Left cardiac atrium (tissue), 4 donors: ENCODE measurements around the gene RAD51B. TPM values are rescaled to one million over a fixed set of nuclear protein-coding genes. Genes with fewer than 3 reads are reported as not detected.
"Not testable (repeated sequence)": the region's sequence is repeated elsewhere in the genome, so short reads cannot be mapped to it uniquely, and the experiment has no call there.

ENCODE experiments used
- ATAC-seq, 2 donors: fragments of 200-7000 bp; cut with Tn5 transposase; one replicate each; pipeline ENCODE4 v1.9.1; 2020; ENCODE audit warnings: mild to moderate bottlenecking in 2 of 2, moderate library complexity in 2 of 2
- DNase-seq: peaks from one replicate; pipeline ENCODE4 v3.0.0-alpha.2; 2020
- intact Hi-C, 2 donors: fragments of 100-400 bp; cut with DNase I; formaldehyde crosslinking; loops; one replicate each; pipeline versions ENCODE4 v1.14.1 to v1.15.1; 2022 to 2023
- total RNA-seq, 2 donors: library from RNA; stranded (reverse); fragmentation: NEBNext Ultra II Directional; extraction: Animal tissue kit (Norgen Biotek cat#: 25700); gene quantifications; one replicate each; pipeline ENCODE4 v1.2.1, GENCODE V29; 2021
- donor health status: DM: no; HTN: yes; CAD: no.
- donor health status: DM: no; HTN: yes; CAD: no; lungs with severe emphysema.
- donor health status: DM: yes; HTN: yes; CAD: no.
- donor health status: Dilated cardiomyopathy.

The RAD51B gene
- total RNA-seq, 2 donors from 2014 or later = 4.4 to 6.6 TPM

DNA sequence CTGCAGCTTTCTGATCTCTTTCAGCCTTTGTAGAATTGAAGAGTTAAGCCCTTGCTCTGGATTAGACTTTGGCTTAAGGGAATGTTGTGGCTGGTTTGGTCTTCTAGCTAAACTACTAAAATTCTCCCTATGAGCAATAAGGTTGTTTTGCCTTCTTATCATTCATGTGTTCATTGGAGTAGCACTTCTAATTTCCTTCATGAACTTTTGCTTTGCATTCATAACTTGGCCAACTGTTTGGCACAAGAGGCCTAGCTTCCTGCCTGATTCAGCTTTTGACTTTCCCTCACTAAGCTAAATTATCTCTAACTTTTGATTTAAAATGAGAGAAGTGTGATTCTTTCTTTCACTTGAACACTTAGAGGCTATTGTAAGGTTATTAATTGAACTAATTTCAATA is 384.3 kb downstream of the RAD51B start:
- DNase-seq (no peak), ATAC-seq (no peak)
- intact Hi-C loops = no loop called here

DNA sequence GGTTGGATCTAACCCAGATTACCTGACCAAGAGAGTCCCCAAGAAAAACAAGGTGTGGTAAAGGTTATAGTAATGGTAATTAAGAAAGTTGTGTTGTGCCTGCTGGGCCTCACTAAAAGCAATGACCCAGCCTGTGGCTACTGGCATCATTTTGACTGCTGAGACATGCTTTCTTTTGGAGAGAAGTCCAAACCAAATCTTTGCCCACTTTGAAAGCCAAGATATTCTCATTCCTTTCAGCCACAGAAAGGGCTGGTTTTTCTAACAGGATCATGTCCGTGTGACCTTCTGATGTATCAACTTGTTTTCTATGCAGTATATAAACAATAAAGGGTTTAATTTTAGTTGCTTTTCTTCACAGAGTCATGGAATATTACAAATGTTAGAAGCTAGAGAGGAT is 388.6 kb downstream of the RAD51B start:
- ATAC-seq (no peak), DNase-seq (no peak)
- intact Hi-C loops = no loop called here

DNA sequence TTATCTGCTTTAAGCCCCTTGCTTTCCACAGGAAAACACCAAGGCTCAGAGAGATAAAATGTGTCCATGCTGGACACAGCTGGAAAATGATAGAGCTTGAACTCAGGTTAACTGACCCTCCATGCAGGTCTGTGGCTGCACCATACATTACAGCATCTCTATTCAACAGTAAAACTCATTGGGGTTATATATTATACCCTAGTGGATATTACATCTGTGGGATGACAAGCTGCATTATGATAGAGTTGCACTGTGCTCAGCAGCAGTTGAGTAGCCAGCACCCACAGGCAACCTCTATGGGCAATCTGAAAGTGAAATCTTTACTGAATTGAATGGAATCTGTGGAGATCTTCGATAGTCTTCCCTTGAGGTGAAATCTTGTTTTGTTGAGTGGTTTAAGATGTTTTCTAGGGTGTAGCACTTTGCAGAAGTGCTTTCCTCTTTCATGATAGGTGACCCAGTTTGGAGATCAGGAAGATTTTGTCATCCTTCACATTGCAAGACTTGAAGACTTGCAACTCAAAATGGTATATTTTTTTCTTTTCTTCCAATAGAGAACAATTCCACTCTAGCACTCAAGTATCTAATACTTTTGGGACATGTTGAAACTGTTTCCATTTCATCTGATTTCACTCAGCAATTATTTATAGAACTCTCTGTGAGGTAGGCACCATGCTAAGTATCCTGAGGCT is 389.2 kb downstream of the RAD51B start:
- no peak for ATAC-seq
- no peak for DNase-seq
- intact Hi-C loops = no loop called here

DNA sequence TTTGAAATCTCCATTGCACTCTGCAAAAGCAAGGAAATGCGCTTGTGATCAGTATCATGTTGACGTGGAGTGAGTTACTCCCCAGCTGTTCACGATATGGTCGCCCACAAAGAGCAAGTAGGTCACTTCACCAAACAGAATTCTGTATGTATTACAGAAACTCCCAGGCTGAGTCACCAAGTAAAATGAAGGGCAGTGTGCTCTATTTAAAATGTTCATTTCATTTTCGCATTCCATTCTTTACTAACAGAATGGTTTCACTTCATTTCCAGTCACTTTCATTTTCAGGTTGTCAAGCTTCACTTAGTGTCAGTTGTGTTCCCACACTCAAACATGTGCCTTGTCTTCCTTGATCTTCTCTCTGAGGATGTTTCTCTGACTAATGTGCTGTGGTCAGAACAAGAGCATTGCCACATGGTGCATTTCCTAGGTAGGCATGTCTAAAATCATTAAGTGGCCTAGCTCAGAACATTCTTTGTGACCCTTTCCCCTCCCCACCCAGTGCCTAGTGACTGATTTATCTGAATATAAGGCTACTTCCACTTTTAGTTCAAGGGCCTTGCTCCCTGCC is 391.2 kb downstream of the RAD51B start:
- DNase-seq (no peak), ATAC-seq (peak; percentile 61 to 89)
- intact Hi-C loops = no loop called here

DNA sequence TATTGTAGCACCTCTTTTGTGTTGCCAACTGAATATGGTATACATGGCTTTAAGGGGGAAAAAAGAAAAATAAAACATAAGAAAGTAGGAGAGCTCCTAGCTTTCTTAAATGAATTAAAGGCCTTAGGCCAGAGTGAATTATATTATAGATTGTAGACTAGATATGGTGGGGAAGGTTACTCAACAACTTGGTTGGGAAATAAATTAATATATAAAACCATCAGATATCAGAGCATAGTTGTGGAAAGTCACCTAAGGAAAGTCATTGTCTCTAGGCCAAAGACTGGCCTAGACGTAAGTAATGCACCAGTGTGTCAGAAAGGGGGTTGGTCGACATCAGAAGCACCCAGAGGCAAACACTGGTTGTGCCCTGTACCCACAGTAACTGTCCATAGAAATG is 391.8 kb downstream of the RAD51B start:
- no peak for DNase-seq
- intact Hi-C loops = no loop called here
- no peak for ATAC-seq

DNA sequence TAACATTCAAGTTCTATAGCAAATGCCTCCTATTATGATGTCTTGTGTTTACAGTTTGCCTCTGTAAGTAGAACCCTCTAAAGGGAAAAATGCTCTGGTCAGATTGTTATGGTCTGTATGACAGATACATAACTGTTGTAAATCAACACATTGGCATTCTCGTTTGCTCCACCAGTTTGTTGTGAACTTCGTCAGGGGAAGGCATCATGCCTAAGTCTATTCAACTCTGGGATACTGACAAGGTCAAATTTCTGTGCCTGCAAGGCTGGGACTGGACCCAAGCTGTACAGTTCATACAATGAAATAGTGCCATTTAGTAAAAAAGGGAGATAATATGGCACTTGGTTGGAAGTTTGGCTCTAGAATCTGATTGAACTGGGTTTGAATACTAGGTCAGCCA is 392.3 kb downstream of the RAD51B start:
- ATAC-seq (no peak), DNase-seq (no peak)
- intact Hi-C loops = no loop called here

DNA sequence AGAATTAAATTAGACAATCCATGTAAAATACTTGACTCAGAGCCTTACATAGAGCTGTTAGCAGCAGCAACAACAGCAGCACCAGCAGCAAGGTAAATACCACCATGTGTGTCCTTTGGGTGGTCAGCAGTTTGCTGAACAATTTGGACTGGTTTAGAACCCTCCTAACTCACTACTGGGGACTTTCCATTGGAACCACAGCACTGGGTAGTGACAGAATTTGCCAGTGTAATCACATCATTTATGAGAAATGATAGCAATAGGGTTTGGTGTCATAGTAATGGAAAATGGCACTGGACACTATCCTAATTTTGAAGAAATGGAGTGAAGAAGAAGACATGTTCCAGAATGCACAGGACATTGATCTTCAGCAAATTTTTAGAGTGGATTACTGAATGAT is 392.8 kb downstream of the RAD51B start:
- ATAC-seq (no peak), DNase-seq (no peak)
- intact Hi-C loops = no loop called here

DNA sequence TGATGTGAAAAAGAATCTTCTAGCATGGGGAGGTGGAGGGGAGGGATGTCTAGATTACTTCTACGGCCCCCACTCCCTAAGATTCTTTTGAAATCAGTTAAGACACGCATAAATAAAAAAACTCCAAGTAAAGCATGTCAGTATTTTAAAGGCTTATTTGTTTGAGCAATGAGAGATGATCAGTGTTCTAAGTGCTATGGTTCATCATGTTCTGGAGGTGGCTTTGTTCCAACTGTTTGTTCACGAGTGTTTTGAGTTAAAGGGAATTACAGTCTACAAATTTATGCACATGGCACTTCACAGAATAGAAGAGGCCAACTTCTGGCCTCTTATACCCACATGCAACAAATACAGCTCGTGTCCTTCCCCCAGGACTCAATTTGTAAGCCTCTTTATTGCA is 394.9 kb downstream of the RAD51B start:
- intact Hi-C loops = no loop called here
- ATAC-seq = no peak
- DNase-seq = no peak

DNA sequence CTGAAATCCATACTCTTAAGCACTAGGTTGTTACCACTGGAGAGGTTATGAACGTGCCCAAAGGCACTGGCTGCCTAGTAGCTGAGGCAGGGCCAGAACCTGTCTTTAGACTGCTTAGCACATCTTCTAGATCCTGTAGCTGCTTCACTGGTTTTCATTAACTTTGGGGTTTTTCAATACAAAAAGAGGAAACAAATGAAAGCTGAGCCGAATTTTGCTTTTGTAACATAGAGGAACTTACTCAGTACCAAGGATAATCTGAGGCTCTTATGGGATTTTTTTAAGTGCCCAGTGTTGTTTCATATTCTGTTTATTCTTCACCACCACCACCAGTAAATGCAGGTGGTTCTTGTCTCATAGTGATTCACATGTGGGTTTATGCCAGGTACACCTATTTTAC is 396.1 kb downstream of the RAD51B start:
- DNase-seq (no peak), ATAC-seq (no peak)
- intact Hi-C loops = no loop called here

DNA sequence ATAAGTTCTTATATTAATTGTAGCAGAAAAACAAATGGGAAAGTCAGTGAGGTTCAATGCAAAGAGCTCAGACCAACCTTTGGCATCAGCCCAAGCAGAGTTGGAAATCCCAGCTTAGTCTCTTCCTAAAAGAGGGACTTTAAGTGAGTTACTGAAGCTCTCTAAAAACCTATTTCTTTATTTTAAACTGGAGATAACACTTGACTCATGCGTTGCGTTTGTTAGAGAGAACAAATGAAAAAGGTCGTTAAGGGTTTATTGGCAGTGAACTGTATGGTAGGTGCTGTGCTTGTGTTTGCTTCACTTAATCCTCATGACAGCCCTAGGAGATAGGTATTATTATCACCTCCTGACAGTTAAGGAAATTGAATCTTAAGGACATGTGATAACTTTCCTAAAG is 396.5 kb downstream of the RAD51B start:
- ATAC-seq (peak in 1 of 2 donors; percentile 57), DNase-seq (no peak)
- intact Hi-C loops = no loop called here

DNA sequence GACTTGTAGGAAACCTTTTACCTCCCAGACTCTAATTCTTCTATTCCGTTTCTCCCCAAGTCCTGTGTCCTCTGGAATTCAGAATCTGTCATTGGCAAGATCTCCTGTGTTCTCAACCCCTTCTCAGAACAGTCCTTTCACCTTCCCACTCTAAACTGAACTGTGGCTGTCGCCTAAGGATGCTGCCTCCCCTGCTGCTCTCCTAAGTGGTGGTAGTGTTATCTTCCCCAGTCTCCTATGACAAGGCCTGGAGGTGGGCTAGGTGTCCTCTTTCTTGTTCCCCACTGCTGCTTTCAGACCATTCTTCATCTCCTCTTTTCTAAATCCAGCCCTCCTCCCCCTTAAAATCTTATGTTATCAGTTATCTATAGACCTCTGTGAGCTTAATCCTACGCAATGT is 397.4 kb downstream of the RAD51B start:
- intact Hi-C loops = no loop called here
- DNase-seq = no peak
- ATAC-seq = no peak

DNA sequence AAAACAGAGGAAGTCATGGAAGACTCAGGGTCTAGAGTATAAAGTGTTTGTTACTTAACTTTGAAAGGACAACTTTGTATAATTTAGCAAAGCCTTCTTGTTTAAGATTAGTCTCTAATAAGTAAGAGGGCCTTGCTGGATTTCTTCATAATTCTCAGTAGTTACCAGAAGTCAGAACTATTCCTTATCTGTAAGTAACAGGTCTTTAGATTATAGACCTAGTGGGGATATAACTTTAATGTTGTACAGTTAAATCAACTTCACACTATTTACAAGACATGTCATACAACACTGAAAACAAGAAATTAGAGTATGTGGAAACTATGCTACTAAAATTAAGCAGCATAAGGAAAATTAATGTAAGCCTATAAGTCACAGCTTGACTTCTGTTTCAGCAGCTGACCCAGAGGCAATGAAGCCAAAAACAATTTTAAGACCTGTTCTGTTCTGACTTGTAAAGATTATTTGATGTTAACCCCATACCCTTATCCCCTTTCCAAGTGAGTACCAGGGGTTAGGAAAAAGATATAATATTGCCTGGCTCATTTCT is 398.3 kb downstream of the RAD51B start:
- intact Hi-C loops = no loop called here
- DNase-seq = no peak
- ATAC-seq = no peak

DNA sequence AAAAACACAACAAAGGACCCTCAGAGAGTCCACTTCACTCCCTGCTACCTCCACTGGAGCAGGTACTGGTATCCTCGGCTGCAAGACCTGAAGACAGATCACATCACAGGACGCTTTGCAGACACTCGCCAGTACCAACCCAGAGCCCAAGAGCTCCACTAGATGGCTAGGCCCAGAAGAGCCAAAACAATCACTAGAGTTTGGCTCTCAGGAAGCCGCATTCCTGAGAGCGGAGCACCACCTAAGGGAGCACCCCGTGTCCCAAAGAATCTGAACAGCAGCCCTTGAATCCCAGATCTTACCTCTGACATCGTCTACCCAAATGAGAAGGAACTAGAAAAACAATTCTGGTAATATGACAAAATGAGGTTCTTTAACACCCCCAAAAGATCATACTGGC is 399.8 kb downstream of the RAD51B start:
- intact Hi-C loops = no loop called here
- ATAC-seq (no peak), DNase-seq (no peak)

DNA sequence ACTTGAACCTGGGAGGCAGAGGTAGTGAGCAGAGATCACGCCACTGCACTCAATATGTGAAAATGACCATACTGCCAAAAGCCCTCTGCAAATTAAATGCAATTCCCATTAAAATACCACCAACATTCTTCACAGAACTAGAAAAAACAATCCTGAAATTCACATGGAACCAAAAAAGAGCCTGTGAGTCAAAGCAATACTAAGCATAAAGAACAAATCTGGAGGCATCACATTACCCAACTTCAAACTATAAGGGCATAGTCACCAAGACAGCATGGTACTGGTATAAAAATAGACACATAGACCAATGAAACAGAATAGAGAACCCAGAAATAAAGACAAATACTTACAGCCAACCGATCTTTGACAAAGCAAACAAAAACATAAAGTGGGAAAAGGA is 401.5 kb downstream of the RAD51B start:
- ATAC-seq, intact Hi-C loops: not testable (repeated sequence)

DNA sequence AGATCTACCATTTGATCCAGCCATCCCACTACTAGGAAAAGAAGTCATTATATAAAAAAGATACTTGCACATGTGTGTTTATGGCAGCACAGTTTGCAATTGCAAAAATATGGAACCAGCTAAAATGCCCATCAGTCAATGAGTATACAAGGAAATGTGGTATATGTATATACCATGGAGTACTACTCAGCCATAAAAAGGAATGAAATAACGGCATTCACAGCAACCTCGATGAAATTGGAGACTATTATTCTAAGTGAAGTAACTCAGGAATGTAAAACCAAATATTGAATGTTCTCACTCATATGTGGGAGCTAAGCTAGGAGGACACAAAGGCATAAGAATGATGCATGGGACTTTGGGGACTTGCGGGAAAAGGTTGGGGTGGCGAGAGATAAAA is 402.6 kb downstream of the RAD51B start:
- intact Hi-C loops = no loop called here
- DNase-seq (no peak), ATAC-seq (no peak)

More for the DNA sequence above, 401.5 kb downstream of the RAD51B start:
- not testable (repeated sequence) for DNase-seq

DNA sequence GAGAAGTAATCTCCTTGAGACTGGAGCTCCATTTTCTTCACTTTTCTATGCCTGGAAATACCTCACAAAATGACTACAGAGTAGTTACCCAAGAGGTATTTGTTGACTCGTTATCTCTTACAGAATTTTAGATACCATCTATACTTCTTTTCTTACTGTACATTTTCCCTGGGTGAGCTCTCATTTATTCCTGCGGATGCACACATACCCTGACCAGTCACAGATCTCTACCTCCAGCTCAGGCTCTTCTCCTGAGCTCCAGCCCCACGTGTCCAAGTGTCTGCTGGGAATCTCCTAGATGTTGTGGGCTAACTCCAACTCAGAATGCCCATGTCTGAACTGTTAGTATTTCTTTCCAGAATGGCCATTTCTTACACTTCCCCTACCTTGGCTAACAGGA is 403.1 kb downstream of the RAD51B start:
- intact Hi-C loops = no loop called here
- no peak for ATAC-seq
- no peak for DNase-seq

DNA sequence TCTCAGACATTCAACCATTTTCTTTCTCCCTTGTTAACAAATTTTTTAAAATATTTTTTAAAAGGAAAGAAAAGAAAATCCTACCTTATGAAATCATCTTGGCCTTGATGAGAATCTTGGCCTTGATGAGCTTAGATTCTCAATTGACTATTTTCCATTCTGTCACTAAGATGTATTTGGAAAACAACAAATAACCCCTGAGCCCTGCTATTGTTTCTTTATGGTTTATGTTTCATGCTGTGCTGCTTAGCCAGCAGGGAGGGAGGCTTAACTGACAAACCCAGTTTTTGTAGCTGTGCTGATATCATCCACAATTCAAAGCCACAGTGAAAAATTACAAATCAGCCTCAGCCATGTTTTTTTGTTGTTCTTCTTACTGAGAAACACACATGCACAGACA is 404.1 kb downstream of the RAD51B start:
- no peak for DNase-seq
- ATAC-seq = no peak
- intact Hi-C loops = no loop called here

DNA sequence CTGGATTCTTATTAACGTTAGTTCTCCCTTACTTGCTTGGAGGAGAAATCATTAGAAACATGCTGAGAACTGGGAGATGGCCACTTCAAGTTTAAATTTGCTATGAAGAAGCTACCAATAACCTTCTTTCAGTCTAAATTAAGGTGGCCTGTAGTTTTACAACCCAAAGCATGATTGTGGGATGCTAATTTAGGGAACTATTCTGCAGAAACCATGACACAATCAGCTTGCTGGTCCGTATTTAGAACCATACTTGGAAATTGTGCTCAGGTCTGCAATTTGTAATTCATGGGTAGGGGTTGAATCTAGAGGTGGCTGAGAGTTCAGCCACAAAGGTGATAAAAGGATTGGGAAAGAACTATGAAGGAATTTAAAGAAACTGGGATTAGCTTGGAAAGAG is 405.7 kb downstream of the RAD51B start:
- intact Hi-C loops = no loop called here
- ATAC-seq (no peak), DNase-seq (no peak)

DNA sequence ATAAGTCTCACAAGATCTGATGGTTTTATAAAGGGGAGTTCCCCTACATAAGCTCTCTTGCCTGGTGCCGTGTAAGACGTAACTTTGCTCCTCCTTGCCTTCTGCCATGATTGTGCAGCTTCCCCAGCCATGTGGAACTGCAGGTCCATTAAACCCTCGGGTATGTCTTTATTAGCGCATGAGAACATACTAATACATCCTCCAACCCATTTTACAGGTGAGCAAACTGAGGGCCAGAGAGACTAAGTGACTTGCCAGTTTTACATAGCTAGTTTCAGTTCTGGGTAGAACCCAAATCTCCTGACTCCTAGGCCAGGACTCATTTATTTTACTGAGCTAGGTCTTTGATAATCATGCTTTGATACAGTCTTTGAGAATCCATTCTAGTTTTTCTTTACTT is 406.9 kb downstream of the RAD51B start:
- intact Hi-C loops = no loop called here
- no peak for DNase-seq
- no peak for ATAC-seq

DNA sequence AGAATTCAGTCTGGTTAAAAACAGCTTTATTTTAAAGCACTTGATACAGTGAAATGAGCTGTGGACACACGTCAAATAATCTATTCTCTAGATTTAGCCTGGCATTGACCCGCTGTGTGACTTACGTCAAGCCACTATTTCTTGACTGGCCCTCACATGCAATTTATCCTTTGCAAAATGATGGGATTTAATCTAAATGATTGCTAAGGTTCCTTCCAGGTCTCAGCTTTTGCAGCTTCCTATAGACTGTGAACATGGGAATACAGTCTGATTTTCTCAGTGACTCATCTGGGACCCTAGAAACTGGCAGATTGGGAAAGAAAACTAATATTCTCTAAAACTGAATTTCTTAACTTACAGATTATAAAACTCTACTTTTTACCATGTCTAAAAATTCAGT is 409.1 kb downstream of the RAD51B start:
- no peak for ATAC-seq
- DNase-seq = no peak
- intact Hi-C loops = no loop called here

DNA sequence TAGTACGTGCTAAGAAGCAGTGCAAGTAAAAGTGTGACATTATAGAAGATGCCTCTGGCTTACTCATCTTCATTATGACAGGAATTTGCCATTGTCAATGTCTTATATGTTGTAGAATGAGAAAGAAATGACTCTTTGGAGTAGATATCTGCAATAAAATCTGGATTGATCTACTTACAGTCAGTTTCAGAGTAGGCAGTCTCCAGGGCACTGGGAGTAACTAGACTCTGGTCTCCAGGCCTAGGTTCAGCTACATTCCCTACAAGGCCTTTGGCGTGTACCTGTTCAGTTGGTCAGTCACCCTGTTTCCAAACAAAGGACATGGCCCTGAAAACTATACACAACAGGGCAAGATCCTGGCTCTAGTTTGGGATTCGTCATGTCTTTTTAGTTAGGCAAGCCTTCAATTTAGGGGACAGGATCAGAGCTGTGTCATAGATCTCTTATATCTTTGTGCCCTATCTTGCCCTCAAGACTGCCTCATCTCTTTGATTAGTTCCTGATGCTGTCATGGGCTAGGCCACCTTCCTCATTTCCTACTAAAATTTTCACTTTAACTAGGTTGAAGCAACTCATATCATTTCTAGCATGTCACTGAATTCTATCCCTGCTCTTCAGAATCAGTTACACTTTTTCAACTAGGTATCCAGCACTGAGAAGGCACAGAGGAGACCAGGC is 410.0 kb downstream of the RAD51B start:
- ATAC-seq (no peak), DNase-seq (no peak)
- intact Hi-C loops = no loop called here
